SK-N-SH (cell line): ENCODE data around the gene ATOSB. TPM values are rescaled to one million over a fixed set of nuclear protein-coding genes. Genes with fewer than 3 reads are reported as not detected.

Source experiments
- CTCF ChIA-PET: fragments of 300-600, 350-600 bp; formaldehyde crosslinking; extraction: SDS; loops from one replicate; lab custom pipeline; 2021; lab: Yijun Ruan, JAX
- POLR2A ChIA-PET: fragments of 350-600 bp; sonication (Branson Sonifier 250); formaldehyde crosslinking; extraction: SDS; loops from one replicate; lab custom pipeline; 2020; ENCODE audit warnings: antibody characterized with exemption, inconsistent platforms; lab: Yijun Ruan, JAX
- DNase-seq: peaks from one replicate; pipeline ENCODE4 v3.0.0; 2012
- H2AFZ ChIP-seq: fragments of 200-600 bp; sonication (generic); 2 replicates; pipeline ENCODE4 v1.8.1; 2016; ENCODE audit warnings: antibody characterized with exemption, mild to moderate bottlenecking, low read depth
- H3F3A ChIP-seq: fragments of 200-600 bp; sonication (generic); replicated peaks from 2 replicates; pipeline ENCODE3; 2016; ENCODE audit warnings: antibody characterized with exemption, mild to moderate bottlenecking; ENCODE audit not compliant: insufficient read depth
- H3K27ac ChIP-seq, 2 experiments: fragments of 200-500 bp in 1 of 2; fragments of 200-600 bp in 1 of 2; sonication (Bioruptor generic) in 1 of 2; sonication (generic), shearing (Covaris generic) in 1 of 2; 2 replicates each; pipeline versions ENCODE4 v1.5.1 to v1.6.1; 2014 to 2016; ENCODE audit warnings: low read depth in 2 of 2, inconsistent platforms in 1 of 2, low read length in 1 of 2, mild to moderate bottlenecking in 1 of 2, mixed read lengths in 1 of 2
- H3K27me3 ChIP-seq: fragments of 200-600 bp; sonication (generic), shearing (Covaris generic); 2 replicates; pipeline ENCODE4 v1.6.1; 2016; ENCODE audit warnings: mixed run types; ENCODE audit not compliant: insufficient read depth
- H3K36me3 ChIP-seq, 2 experiments: fragments of 200-500 bp in 1 of 2; fragments of 200-600 bp in 1 of 2; sonication (Bioruptor generic) in 1 of 2; sonication (generic) in 1 of 2; replicated peaks in 1 of 2; 2 replicates each; pipeline versions ENCODE3 to v1.5.1; 2014 to 2016; ENCODE audit warnings: low read length in 1 of 2, mild to moderate bottlenecking in 1 of 2; ENCODE audit not compliant: insufficient read depth in 2 of 2, control insufficient read depth in 1 of 2
- H3K4me1 ChIP-seq, 2 experiments: fragments of 200-500 bp in 1 of 2; fragments of 200-600 bp in 1 of 2; sonication (Bioruptor generic) in 1 of 2; sonication (generic), shearing (Covaris generic) in 1 of 2; 2 replicates each; pipeline versions ENCODE4 v1.5.1 to v1.6.1; 2014 to 2016; ENCODE audit warnings: low read depth in 1 of 2, low read length in 1 of 2, mixed run types in 1 of 2; ENCODE audit not compliant: insufficient read depth in 2 of 2, control insufficient read depth in 1 of 2
- H3K4me2 ChIP-seq: fragments of 200-600 bp; sonication (generic), shearing (Covaris generic); 2 replicates; pipeline ENCODE4 v1.6.1; 2017; ENCODE audit warnings: mixed run types
- H3K4me3 ChIP-seq, 2 experiments: fragments of 200-500 bp in 1 of 2; fragments of 200-600 bp in 1 of 2; sonication (Bioruptor generic) in 1 of 2; sonication (generic), shearing (Covaris generic) in 1 of 2; 2 replicates each; pipeline versions ENCODE4 v1.5.1 to v1.8.1; 2014 to 2016; ENCODE audit warnings: low read depth in 2 of 2, inconsistent platforms in 1 of 2, low read length in 1 of 2, mild to moderate bottlenecking in 1 of 2, mixed read lengths in 1 of 2, moderate library complexity in 1 of 2
- H3K79me2 ChIP-seq: fragments of 200-600 bp; sonication (generic); 2 replicates; pipeline ENCODE4 v1.8.1; 2017; ENCODE audit warnings: mild to moderate bottlenecking; ENCODE audit not compliant: insufficient read depth
- H3K9ac ChIP-seq: fragments of 200-600 bp; sonication (generic); 2 replicates; pipeline ENCODE4 v1.6.1; 2017; ENCODE audit warnings: mixed run types
- H3K9me2 ChIP-seq: fragments of 200-600 bp; sonication (generic); 2 replicates; pipeline ENCODE4 v1.6.1; 2017; ENCODE audit warnings: mixed run types
- H3K9me3 ChIP-seq: fragments of 200-600 bp; sonication (generic); 2 replicates; pipeline ENCODE4 v1.6.1; 2017; ENCODE audit warnings: mixed run types, mild to moderate bottlenecking, moderate library complexity
- H4K20me1 ChIP-seq: fragments of 200-600 bp; sonication (generic); 2 replicates; pipeline ENCODE4 v1.6.1; 2017; ENCODE audit warnings: mild to moderate bottlenecking, mixed run types; ENCODE audit not compliant: insufficient read depth
- CTCF ChIP-seq: fragments of 200-600 bp; sonication (generic); IDR thresholded peaks from 2 replicates; pipeline ENCODE4 v1.6.1; 2017; ENCODE audit warnings: antibody characterized with exemption, mild to moderate bottlenecking, moderate library complexity
- EZH2phosphoT487 ChIP-seq: fragments of 200-600 bp; sonication (generic); IDR thresholded peaks from 2 replicates; pipeline ENCODE4 v1.6.1; 2017; ENCODE audit warnings: low read depth, mixed run types, mild to moderate bottlenecking, antibody characterized with exemption, moderate library complexity, borderline replicate concordance
- FOSL2 ChIP-seq: IDR thresholded peaks from 2 replicates; pipeline ENCODE4 v1.4.0; 2012; ENCODE audit warnings: low read depth, mild to moderate bottlenecking, moderate library complexity, borderline replicate concordance
- FOXJ3 ChIP-seq: sonication (generic); formaldehyde crosslinking; IDR thresholded peaks from 2 replicates; pipeline ENCODE4 v1.5.1; 2020; ENCODE audit warnings: mild to moderate bottlenecking, missing genetic modification reagents
- GABPA ChIP-seq: IDR thresholded peaks from 2 replicates; pipeline ENCODE4 v1.4.0; 2012; ENCODE audit warnings: low read depth, mild to moderate bottlenecking
- GATA2 ChIP-seq: sonication (generic); formaldehyde crosslinking; IDR thresholded peaks from 2 replicates; pipeline ENCODE4 v1.5.0; 2020; ENCODE audit warnings: mild to moderate bottlenecking, missing genetic modification reagents
- IRF3 ChIP-seq: fragments of 150-350 bp; IDR thresholded peaks from 2 replicates; pipeline ENCODE4 v1.6.1; 2016; ENCODE audit warnings: mild to moderate bottlenecking, low read depth, low read length
- JUND ChIP-seq: IDR thresholded peaks from 2 replicates; pipeline ENCODE4 v1.4.0; 2012
- MAX ChIP-seq: IDR thresholded peaks from 2 replicates; pipeline ENCODE4 v1.4.0; 2012; ENCODE audit warnings: low read depth
- MEF2A ChIP-seq: IDR thresholded peaks from 2 replicates; pipeline ENCODE4 v1.4.0; 2012; ENCODE audit warnings: low read depth, borderline replicate concordance
- MXI1 ChIP-seq: IDR thresholded peaks from 2 replicates; pipeline ENCODE4 v1.6.1; 2012; ENCODE audit warnings: mild to moderate bottlenecking, low read depth, low read length, improper control_type of control experiment
- NRF1 ChIP-seq: IDR thresholded peaks from 2 replicates; pipeline ENCODE4 v1.6.1; 2012; ENCODE audit warnings: low read depth, mild to moderate bottlenecking, low read length
- PBX3 ChIP-seq: IDR thresholded peaks from 2 replicates; pipeline ENCODE4; 2012
- RCOR1 ChIP-seq: fragments of 150-350 bp; IDR thresholded peaks from 2 replicates; pipeline ENCODE4 v1.6.1; 2017; ENCODE audit warnings: antibody characterized with exemption, low read length
- RXRA ChIP-seq: IDR thresholded peaks from 2 replicates; pipeline ENCODE4 v1.4.0; 2012; ENCODE audit warnings: low read depth, mild to moderate bottlenecking, borderline replicate concordance
- SMC3 ChIP-seq: IDR thresholded peaks from 2 replicates; pipeline ENCODE4 v1.6.1; 2012; ENCODE audit warnings: low read depth, low read length, improper control_type of control experiment
- TAF1 ChIP-seq: IDR thresholded peaks from 2 replicates; pipeline ENCODE4 v1.6.1; 2012; ENCODE audit warnings: low read depth, mild to moderate bottlenecking, low read length, moderate library complexity, borderline replicate concordance
- TCF12 ChIP-seq: IDR thresholded peaks from 2 replicates; pipeline ENCODE4 v1.4.0; 2012
- TEAD4 ChIP-seq: IDR thresholded peaks from 2 replicates; pipeline ENCODE4 v1.4.0; 2012; ENCODE audit warnings: mild to moderate bottlenecking, borderline replicate concordance; ENCODE audit not compliant: insufficient read depth
- ZBTB33 ChIP-seq: IDR thresholded peaks from 2 replicates; pipeline ENCODE4 v1.4.0; 2012; ENCODE audit warnings: low read depth, borderline replicate concordance
- WGBS: methylation state at CpG from one replicate; pipeline ENCODE4 v1.1.6; 2017; ENCODE audit warnings: low lambda C conversion rate; 5-methylcytosine and 5-hydroxymethylcytosine counted together
- polyA plus RNA-seq, 3 experiments: library from polyadenylated mRNA; depleted of rRNA; stranded (reverse); fragments of >200 nt; gene quantifications; 2 replicates each; pipeline ENCODE4 v1.2.3, GENCODE V29; 2012

Gene ATOSB
- polyA plus RNA-seq, 1 of the 3 experiments (the other 2 are of a cell fraction) = 42.6 TPM

GRCh38 chr9:35079041-35079425, 36.6 kb downstream of the ATOSB start:
- Histone ChIP-seq H3K9me3 (no peaks in the 10 kb centered on the region), H3K9me2 (no peaks in the 10 kb centered on the region), H3K4me2 (peak overlapping the region; percentile 91), H4K20me1 (no peaks in the 10 kb centered on the region), H3F3A (peaks cover 5% of the 10 kb centered on the region), H3K79me2 (peaks cover 29% of the 10 kb centered on the region), H2AFZ (peak overlapping the region; percentile 97; the same call in 1 of the 2 replicates), H3K4me1 (peaks cover 11 to 13% of the 10 kb centered on the region in 2 experiments; a peak in 1 of 4 replicates), H3K9ac (peak overlapping the region; percentile 75), H3K27me3 (no peaks in the 10 kb centered on the region), H3K36me3 (peaks cover 3 to 28% of the 10 kb centered on the region in 2 experiments), H3K4me3 (peak overlapping the region; percentile 68 to 74), H3K27ac (peak overlapping the region; percentile 64 to 88)
- CTCF ChIA-PET = interaction anchor here (0.6 to 5.1 kb wide), 7 partner anchors 15 to 322 kb away, joined by 3 to 55 read pairs (median 6); partner anchors contain the start of genes PIGO and STOML2
- DNase-seq = peak; percentile 27
- POLR2A ChIA-PET = interaction anchor here (0.8 to 2.9 kb wide), 8 partner anchors 7 to 568 kb away, joined by 3 to 29 read pairs (median 5); partner anchors contain the start of genes DNAJB5, STOML2 and VCP
- TF ChIP-seq RXRA (no peak), IRF3 (no peak), FOSL2 (no peak), MEF2A (no peak), JUND (no peak), EZH2phosphoT487 (no peak), FOXJ3 (CRISPR knock-in tag) (no peak), CTCF (no peak), NRF1 (no peak), RCOR1 (no peak), MAX (no peak), GABPA (no peak), MXI1 (no peak), TAF1 (no peak), PBX3 (no peak), TCF12 (no peak), TEAD4 (no peak), GATA2 (CRISPR knock-in tag) (no peak), ZBTB33 (no peak), SMC3 (no peak)
- WGBS = 4% methylated on average over 6 of the region's 10 CpGs
